ENCODE results near the gene LILRA6.
"Not testable (repeated sequence)": the region's sequence is repeated elsewhere in the genome, so short reads cannot be mapped to it uniquely, and the experiment has no call there.

Gene LILRA6

DNA sequence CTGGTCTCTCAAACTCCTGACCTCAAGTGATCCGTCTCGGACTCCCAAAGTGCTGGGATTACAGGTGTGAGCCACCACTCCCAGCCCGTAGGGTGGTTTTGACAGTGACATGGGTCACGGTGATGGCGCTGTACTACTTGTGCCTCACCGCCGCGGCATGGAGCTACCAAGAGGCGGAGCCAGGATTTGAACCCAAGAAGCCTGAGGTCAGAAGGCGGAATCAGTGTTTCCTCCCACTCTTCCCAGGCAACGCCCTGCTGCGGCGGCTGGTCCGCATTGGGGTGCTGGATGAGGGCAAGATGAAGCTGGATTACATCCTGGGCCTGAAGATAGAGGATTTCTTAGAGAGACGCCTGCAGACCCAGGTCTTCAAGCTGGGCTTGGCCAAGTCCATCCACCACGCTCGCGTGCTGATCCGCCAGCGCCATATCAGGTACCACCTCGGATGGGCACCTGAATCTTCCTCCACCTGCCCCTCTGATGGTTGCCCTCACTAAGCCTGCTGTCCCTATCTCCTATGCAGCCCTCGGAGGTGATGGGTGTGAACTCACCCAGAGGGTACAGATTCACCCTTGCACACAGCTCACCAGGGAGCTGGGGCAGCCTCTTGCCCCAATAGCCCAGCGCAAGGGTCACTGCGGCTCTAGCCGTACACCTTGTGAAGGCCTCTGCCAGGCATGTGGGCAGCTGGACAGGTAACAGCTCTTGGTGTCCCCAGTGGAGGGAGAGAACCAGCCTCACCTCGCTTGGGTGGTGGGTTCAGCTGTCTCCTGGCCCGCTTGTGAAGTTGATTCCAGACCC lies 36.4 kb downstream of the LILRA6 start:
- DNase-seq: no peak

DNA sequence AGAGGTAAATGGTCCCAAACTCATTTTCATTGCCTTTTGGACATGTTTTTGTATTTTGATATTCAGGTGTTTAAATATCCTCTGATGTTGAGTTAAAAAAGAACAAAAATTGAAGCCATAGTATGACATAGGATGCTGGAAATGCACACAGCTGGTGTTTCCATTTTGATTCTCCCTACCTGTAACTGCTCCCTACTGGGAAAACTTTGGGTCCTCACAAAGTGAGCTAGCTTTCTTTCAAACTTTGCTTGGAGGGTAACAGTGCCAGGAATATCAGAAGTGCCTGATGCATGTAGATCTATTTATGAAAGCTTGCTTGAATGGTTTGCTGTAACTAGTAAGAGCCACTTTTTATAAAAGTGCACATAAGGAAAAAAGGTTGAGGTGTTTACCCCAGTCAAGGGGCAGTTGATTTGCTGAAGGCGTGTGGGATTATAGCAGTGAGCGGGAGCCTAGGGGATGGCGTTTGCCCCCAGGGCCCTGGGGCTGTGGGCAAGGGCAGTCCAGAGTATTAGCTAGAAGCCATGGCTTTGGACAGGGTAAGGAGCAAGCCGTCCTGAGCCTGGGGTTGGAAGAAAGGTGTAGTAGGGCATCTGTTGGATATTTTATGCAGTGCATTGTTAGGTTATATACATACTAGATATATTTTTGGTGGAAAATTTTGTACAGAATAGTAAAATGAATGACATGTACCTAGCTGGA lies 37.7 kb downstream of the LILRA6 start:
- DNase-seq: no peak

DNA sequence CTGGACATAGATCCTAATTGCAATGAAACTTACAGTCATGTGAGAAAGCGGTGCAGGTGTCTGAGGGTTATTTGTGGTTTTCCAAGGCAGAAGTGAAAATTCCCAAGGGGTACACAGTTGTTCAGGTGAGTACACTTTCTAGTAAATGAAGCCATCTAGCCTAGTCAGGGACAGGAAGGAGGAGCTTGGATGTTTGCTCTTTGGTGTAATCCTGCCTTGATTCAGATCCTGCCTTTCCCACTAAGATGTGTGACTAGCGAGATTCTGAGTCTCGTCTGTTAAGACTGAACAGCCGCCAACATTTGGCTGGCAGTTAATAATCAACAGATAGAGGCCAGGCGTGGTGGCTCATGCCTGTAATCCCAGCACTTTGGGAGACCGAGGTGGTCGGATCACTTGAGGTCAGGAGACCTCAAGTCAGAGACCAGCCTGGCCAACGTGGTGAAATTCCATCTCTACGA lies 39.4 kb downstream of the LILRA6 start:
- no peak for DNase-seq

DNA sequence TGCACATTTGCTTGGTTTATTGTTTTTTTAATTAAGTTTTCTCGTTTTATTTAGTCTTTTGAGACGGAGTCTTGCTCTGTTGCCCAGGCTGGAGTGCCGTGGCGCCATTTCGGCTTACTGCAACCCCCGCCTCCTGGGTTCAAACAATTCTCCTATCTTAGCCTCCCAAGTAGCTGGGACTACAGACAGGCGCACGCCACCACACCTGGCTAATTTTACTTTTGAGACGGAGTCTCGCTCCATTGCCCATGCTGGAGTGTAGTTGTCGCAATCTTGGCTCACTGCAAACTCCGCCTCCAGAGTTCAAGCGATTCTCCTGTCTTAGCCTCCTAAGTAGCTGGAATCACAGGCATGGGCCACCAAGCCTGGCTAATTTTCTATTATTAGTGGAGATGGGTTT lies 40.6 kb downstream of the LILRA6 start:
- no peak for DNase-seq

DNA sequence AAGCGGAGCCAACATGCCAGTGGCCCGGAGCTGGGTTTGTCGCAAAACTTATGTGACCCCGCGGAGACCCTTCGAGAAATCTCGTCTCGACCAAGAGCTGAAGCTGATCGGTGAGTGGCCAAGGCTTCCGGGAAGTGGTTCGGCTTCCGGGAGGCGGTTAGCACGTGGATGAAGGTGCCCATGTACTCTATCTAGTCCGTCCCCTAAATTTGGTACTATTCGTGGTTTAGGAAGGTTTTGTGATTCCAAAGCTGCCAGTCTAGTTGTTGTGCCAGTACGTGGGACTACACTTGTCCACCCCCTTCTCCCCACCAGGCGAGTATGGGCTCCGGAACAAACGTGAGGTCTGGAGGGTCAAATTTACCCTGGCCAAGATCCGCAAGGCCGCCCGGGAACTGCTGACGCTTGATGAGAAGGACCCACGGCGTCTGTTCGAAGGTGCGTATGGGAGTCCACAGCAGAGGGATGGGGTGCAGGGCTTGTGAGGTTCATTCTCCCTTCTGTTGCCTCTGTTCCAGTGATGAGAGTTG lies 41.4 kb downstream of the LILRA6 start:
- no peak for DNase-seq

DNA sequence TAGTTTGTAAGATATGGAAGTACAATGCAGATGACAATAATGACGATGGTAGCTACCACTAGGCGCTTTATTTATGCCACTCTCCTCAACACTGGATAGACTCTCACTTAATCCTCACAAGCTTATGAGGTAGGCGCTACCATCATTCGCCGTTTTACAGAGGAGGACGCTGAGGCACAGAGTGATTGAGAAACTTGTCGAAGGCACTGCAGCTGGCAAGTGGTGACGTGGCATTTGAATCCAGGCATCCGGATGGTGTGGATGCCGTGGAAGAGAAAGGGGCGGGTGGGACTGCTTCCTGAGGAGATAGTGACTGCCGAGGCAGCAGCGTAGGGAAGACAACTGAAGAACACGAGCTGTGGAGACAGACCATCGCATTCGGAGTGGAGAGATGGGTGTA lies 43.2 kb downstream of the LILRA6 start:
- no peak for DNase-seq

DNA sequence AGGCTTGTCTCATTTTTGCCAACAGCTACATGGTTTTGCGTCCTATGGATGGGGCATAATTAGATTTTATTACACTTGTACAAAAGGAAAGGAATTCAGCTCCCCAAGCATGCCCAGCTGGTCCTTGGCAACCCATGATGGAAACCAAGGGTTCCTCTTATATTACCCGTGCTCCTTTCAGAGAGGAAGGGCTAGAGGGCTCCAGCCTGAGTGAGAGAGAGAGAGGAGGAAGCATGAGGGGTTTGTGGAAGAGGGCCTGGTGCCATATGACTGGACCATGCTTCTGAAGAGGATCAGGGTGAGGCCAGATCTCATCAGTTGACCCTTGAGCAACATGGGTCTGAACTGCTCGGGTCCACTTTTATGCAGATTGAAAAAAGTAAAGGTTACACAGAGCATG lies 45.5 kb downstream of the LILRA6 start:
- DNase-seq: no peak

DNA sequence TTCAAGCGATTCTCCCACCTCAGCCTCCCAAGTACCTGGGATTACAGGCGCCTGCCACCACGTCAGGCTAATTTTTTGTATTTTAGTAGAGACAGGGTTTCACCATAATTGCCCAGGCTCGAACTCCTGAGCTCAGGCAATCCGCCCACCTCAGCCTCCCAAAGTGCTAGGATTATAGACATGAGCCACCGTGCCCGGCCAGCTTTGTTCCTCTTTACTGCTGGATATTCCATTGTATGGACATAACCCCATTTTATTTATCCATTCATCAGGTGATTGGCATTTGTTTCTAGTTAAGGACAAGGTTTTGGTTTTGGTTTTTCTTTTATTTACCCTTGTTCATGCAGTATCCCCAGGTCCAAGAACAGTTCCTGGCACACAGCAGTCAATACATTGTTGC lies 46.1 kb downstream of the LILRA6 start:
- DNase-seq: no peak

DNA sequence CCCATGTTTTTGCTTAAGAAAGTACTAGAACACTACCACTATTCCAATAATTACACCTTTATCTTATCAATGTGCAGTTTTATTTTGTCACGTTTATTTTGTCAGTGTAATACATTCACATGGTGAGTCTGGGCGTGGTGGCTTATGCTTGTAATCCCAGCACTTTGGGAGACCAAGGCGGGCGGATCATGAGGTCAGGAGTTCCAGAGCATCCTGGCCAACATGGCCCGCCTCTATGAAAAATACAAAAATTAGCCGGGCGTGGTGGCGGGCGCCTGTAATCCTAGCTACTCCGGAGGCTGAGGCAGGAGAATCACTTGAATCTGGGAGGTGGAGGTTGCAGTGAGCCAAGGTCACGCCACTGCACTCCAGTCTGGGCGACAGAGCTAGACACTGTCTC lies 48.1 kb downstream of the LILRA6 start:
- DNase-seq: not testable (repeated sequence)

DNA sequence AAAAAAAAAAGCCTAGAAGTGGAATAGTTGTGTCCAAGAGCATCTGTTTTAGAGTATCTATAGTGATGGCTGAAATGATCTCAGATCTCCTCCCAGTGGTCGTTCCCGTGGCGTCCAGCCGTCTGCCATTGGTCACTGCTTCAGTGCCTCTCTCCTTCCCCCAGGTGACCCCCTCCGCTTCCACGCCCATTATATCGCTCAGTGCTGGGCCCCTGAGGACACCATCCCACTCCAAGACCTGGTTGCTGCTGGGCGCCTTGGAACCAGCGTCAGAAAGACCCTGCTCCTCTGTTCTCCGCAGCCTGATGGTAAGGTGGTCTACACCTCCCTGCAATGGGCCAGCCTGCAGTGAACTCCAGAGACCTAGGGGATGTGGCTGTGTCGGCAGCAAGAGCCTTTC lies 49.6 kb downstream of the LILRA6 start:
- no peak for DNase-seq

DNA sequence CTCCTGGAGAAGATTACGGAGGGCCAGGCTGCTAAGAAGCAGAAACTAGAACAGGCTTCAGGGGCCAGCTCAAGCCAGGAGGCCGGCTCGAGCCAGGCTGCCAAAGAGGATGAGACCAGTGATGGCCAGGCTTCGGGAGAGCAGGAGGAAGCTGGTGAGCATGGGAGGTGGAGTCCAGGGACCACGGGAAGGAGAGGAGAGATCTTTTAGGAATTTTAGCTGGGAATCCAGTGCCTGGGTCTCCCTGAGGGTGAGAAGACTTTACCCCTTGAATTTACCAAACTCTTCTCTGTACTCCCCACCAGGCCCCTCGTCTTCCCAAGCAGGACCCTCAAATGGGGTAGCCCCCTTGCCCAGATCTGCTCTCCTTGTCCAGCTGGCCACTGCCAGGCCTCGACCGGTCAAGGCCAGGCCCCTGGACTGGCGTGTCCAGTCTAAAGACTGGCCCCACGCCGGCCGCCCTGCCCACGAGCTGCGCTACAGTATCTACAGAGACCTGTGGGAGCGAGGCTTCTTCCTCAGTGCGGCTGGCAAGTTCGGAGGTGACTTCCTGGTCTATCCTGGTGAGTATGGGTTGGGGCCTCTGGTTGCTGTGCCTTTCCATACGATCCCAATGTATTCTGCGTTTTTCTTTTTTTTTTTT lies 50.7 kb downstream of the LILRA6 start:
- DNase-seq: no peak

DNA sequence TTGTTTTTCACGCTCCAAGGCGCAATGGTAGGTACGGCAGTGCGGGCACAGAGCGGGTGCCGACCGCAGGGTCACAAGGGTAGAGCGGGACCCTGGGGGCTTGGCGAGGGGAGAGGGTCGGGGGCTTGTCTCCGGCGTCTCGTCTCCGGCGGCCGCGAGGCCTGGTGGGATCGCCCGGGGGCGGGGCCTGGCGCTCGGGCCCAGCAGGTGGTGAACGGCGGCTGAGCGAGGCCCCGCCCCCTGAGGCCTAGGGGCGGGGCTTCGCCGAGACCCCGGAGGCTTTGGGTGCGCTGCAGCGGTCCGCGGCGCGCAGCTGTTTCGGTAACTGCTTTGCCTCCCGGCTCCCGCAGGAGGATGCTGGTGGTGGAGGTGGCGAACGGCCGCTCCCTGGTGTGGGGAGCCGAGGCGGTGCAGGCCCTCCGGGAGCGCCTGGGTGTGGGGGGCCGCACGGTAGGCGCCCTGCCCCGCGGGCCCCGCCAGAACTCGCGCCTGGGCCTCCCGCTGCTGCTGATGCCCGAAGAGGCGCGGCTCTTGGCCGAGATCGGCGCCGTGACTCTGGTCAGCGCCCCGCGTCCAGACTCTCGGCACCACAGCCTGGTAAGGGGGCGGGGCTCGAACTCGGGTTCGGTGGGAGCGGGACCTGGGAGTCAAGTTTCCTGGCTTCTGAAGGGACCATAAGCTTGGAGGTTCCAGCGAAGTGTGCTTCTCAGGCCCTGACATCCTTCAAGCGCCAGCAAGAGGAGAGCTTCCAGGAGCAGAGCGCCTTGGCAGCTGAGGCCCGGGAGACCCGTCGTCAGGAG lies 51.4 kb downstream of the LILRA6 start, which contains the start of gene TSEN34:
Gene TSEN34 (plus strand): TSS at position 298 of the 800 bp plus-strand sequence. CDS start 57 bp downstream, at position 355.
- DNase-seq: peak; percentile 64

DNA sequence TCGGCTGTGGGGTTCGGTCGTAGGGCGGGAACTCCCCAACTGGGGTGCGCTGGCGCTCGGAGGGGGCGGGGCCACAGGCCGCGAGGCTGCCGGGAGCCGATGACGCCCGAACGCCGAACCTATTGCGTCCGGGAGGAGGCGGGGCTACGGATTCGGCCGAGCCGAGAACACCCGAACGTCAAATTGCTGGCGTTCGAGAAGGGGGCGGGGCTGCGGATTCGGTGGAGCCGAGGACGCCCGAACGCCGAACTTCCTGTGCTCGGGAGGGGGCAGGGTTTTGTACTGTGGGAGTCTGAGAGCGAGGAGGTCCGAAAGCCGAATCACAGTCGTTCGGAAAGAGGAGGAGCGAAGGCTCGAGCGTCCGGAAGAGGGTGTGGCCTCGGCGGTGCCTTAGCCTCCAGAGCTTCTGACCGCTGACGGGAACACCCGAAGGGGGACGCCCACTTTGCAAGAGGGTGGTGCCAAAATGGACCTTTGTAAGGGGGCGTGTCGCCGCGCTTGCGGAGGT lies 52.0 kb downstream of the LILRA6 start:
- DNase-seq: peak; percentile 99

DNA sequence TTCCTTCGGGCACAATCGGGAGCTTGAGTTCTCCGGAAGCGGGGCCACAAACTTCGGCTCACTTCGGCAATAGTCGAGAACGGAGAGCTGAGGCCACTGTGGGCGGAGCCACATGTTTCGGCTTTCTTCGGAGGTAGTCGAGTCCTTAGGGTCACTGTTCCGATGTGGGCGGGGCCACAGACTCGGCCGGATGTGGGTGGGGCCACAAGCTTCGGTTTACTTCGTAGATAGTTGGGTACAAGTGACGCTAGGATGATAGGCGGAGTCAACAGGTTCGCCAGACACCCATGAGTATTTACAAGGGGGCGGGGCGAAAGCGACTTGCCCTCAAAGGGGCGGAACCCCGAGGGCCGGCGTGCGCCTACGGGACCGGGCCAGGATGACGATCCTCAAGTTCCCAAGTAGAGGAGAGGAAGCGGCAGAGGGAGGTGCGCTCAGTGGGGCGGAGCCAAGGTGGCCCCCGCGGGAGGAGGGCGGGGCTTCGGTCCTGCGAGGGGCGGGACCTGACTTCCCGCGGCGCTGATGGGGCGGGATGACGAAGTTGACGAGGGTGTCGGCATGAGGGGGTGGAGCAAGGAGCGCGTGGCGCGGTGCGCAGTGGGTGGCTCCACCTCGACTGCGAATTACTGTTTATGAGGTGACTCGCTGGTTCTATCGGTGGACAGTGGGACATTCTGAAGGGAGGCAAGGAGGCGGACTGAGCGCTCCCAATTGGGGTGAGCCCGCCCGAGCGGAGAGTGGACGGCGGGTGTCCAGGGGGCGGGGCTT lies 52.7 kb downstream of the LILRA6 start:
- peak; percentile 100 for DNase-seq

DNA sequence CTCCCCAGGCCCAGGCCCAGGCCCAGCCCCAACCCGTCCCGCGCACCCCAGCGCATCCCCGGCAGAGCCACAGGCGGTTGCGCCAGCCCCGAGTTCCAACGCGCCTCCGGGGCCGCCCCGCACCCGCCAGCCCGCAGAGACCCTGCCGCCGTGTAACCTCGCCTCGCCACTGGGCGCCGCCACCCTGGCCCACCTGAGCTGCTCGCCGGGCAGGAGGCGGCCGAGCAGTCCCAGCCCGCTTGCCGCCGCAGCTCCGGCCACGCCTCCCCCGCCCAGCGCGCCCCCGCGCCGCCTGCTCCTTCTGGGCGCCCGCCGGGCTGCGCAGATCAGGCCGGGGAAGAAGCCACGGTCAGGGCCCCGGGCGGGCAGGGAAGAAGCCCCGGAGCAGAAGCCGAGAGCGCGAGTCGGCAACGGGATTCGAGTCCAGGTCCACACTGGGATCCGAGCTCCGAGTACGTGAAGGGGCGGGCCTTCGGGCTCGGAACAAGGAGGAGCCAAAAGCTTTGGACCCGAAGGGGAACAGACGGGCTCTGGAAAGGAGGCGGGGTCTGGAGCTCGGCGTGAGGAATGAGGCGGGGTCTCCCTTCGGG lies 53.4 kb downstream of the LILRA6 start, which contains the start of gene MBOAT7:
Gene MBOAT7 (minus strand): TSS at position 436 of the 590 bp plus-strand sequence. CDS start 1,072 bp downstream, outside the sequence.
- DNase-seq: no peak

DNA sequence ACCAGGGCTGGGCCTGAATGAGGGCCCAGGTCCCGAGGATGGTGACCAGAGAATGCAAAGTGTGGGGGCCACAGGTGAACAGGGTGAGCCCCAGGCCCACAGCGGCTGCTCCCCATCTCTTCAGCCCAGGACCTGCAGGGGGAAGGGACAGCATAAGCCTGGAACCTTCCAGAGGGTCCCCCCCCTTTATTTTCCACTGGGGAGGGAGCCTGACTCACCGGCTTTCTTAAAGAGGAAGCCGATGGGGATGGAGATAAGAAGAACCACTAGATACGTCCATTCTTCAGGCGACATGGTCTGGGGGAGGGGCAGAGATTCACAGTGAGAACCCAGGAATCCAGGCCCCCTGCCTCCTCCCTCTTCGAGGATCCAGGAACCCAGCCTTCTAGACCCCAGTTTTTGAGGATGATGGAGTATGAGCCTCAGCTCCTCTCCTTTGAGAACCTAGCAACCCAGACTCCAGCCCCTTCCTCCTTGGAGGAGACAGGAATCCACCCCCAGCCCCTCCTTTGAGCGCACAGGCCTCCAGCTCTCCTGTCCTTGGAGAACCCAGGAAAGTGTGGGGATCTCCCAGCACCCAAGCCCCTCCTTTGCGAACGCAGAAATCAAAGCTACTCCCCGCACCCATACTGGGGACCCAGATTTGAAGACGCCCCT lies 54.2 kb downstream of the LILRA6 start:
- DNase-seq: no peak

DNA sequence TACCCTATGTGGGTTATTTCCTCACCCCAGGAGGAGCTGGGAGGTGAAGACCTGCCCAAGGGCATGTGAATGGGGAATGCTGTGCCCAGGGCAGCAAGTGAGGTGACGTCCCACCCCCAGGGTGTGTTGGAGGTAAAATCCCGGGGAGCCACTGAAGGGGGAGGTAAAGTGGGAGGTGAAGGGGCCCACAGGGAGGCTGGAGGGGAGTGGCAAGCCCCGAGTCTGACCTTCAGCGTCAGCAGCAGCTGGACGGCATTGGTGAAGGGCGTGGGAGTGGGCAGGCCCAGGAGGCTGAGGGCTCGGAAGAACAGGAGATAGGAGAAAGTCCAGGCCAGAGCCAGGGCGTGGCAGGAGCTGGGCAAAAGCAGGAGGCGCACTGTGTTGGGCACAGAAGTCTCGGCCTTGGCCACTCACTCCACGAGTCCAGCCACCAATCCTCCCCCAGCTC lies 55.6 kb downstream of the LILRA6 start:
- no peak for DNase-seq
